Lung (tissue), 12 donors: Measurements from ENCODE around the gene OSR1. TPM values are rescaled to one million over a fixed set of nuclear protein-coding genes. Genes with fewer than 3 reads are reported as not detected.

Experiments used
- ATAC-seq: fragments of 200-7000 bp; cut with Tn5 transposase; one replicate; pipeline ENCODE4 v1.9.1; 2020; ENCODE audit warnings: moderate number of reproducible peaks; ENCODE audit not compliant: insufficient read depth, low FRiP score
- DNase-seq, 3 donors: peaks; one replicate each; pipeline ENCODE4 v3.0.0-alpha.2; 2013 to 2017
- H3K27ac ChIP-seq, 2 donors: one replicate each; pipeline ENCODE4 v1.5.1; 2013; ENCODE audit warnings: mild to moderate bottlenecking in 2 of 2, moderate library complexity in 2 of 2, control low read depth in 1 of 2, inconsistent platforms in 1 of 2, low read depth in 1 of 2, low read length in 1 of 2
- H3K27me3 ChIP-seq, 3 donors: one replicate each; pipeline ENCODE4 v1.5.1; 2013; ENCODE audit warnings: low read length in 2 of 3; ENCODE audit not compliant: control insufficient read depth in 3 of 3, insufficient read depth in 3 of 3
- H3K36me3 ChIP-seq, 4 donors: one replicate each; pipeline ENCODE4 v1.5.1; 2013; ENCODE audit warnings: low read length in 4 of 4, mild to moderate bottlenecking in 1 of 4, moderate library complexity in 1 of 4; ENCODE audit not compliant: control insufficient read depth in 4 of 4, insufficient read depth in 4 of 4
- H3K4me1 ChIP-seq, 5 donors: one replicate each; pipeline ENCODE4 v1.5.1; 2013; ENCODE audit warnings: low read length in 5 of 5, mild to moderate bottlenecking in 2 of 5, moderate library complexity in 1 of 5; ENCODE audit not compliant: control insufficient read depth in 5 of 5, insufficient read depth in 5 of 5
- H3K4me3 ChIP-seq: one replicate; pipeline ENCODE4 v1.5.1; 2013; ENCODE audit warnings: mild to moderate bottlenecking, control low read depth, moderate library complexity
- H3K9ac ChIP-seq, 2 donors: one replicate each; pipeline ENCODE4 v1.5.1; 2013; ENCODE audit warnings: low read length in 2 of 2, control low read depth in 1 of 2; ENCODE audit not compliant: insufficient read depth in 1 of 2
- H3K9me3 ChIP-seq, 4 donors: one replicate each; pipeline ENCODE4 v1.5.1; 2013; ENCODE audit warnings: low read length in 3 of 4, mild to moderate bottlenecking in 1 of 4, moderate library complexity in 1 of 4; ENCODE audit not compliant: control insufficient read depth in 4 of 4, insufficient read depth in 3 of 4
- CTCF ChIP-seq: IDR thresholded peaks from 2 replicates; pipeline ENCODE4 v1.5.1; 2012; ENCODE audit warnings: mild to moderate bottlenecking; ENCODE audit errors: control extremely low read depth, extremely low read depth
- WGBS, 2 donors: extraction: QIAGEN DNeasy Blood & Tissue Kit; methylation state at CpG; one replicate each; pipeline ENCODE4 v1.1.7; 2013; 5-methylcytosine and 5-hydroxymethylcytosine counted together
- polyA plus RNA-seq, 2 donors: library from polyadenylated mRNA; stranded (reverse); fragments of 200-250 nt; gene quantifications; one replicate each; pipeline ENCODE4 v1.2.1, GENCODE V29; 2013
- total RNA-seq, 2 donors: library from RNA; depleted of rRNA in 1 of 2; stranded (reverse); fragments of >200 nt in 1 of 2; gene quantifications; one replicate each; pipeline ENCODE4 v1.2.1, GENCODE V29; 2014 to 2021
- donor health status: control.
- donor health status: control.
- donor health status: Bipolar disorder and iron deficiency.
- donor health status: healthy.
- donor health status: DM: yes; HTN: yes; CAD: no.

The OSR1 gene
- total and polyA plus RNA-seq, 4 donors: 8.6 to 36.2 (median 22.3) TPM

- H3K27ac ChIP-seq: no peak overlapping the region
- H3K36me3 ChIP-seq: no peaks in the 10 kb centered on the region
- no peak overlapping the region for H3K4me3 ChIP-seq
- peaks cover 0 to 1% (median 0%) of the 10 kb centered on the region in 5 donors for H3K4me1 ChIP-seq
- H3K27me3 ChIP-seq: no peaks in the 10 kb centered on the region
- DNase-seq (no peak), ATAC-seq (no peak)
- TF ChIP-seq CTCF: no peak
- no peaks in the 10 kb centered on the region for H3K9me3 ChIP-seq
- no peak overlapping the region for H3K9ac ChIP-seq
Observed at GRCh38 chr2:19331450-19331849, 27.0 kb downstream of the OSR1 start.

- no peak for ATAC-seq
Observed at GRCh38 chr2:19330436-19330835, 28.0 kb downstream of the OSR1 start.

GRCh38 chr2:19329445-19329844 lies 29.0 kb downstream of the OSR1 start:
- Histone ChIP-seq H3K4me1 (peaks cover 0 to 1% (median 0%) of the 10 kb centered on the region in 5 donors), H3K27me3 (no peaks in the 10 kb centered on the region), H3K36me3 (no peaks in the 10 kb centered on the region), H3K27ac (no peak overlapping the region), H3K9me3 (no peaks in the 10 kb centered on the region), H3K9ac (no peak overlapping the region), H3K4me3 (no peak overlapping the region)
- ATAC-seq (no peak), DNase-seq (no peak)
- TF ChIP-seq CTCF: no peak
- WGBS, 2 donors: 42 to 64% methylated on average over 2 of the region's 2 CpGs

More at GRCh38 chr2:19330436-19330835, 28.0 kb downstream of the OSR1 start:
- no peak overlapping the region for H3K9ac ChIP-seq
- TF ChIP-seq CTCF: no peak
- DNase-seq: no peak
- H3K36me3 ChIP-seq: no peaks in the 10 kb centered on the region
- H3K4me1 ChIP-seq: peaks cover 0 to 1% (median 0%) of the 10 kb centered on the region in 5 donors
- H3K9me3 ChIP-seq: no peaks in the 10 kb centered on the region
- H3K27ac ChIP-seq: no peak overlapping the region
- H3K4me3 ChIP-seq: no peak overlapping the region
- H3K27me3 ChIP-seq: no peaks in the 10 kb centered on the region
- WGBS, 2 donors: 94 to 95% methylated on average over 5 of the region's 5 CpGs

GRCh38 chr2:19327496-19327895 lies 30.9 kb downstream of the OSR1 start:
- no peak for TF ChIP-seq CTCF
- ATAC-seq (no peak), DNase-seq (no peak)
- Histone ChIP-seq H3K27me3 (no peaks in the 10 kb centered on the region), H3K9ac (no peak overlapping the region), H3K4me3 (no peak overlapping the region), H3K27ac (no peak overlapping the region), H3K9me3 (no peaks in the 10 kb centered on the region), H3K4me1 (no peaks in the 10 kb centered on the region), H3K36me3 (no peaks in the 10 kb centered on the region)
